ENCODE data around the gene ST3GAL2.

- no peak for TF ChIP-seq CTCF (conservative IDR thresholded peaks at IDR 0.05; ENCODE audit: low read length)
- no peak for TF ChIP-seq EZH2phosphoT487 (IDR thresholded peaks at IDR 0.05; ENCODE audit: borderline replicate concordance, low read depth, low read length)
Measured at GRCh38 chr16:70391446-70391845, 47.5 kb downstream of the ST3GAL2 start.

Data from OCI-LY7 (cell line).